Activated T-helper 9 cell treated with anti-CD3 and anti-CD28 coated beads, Interleukin-2, amount 50 U/mL, for 16 hours (primary cell): Measurements from ENCODE around the gene SLC38A5.

Experiments used
- DNase-seq: peaks from one replicate; pipeline ENCODE4 v3.0.0-alpha.2; 2020; ENCODE audit warnings: low read depth

The SLC38A5 gene

GRCh38 chrX:48491809-48492208, 21.7 kb upstream of the SLC38A5 start:
- DNase-seq = no peak

- no peak for DNase-seq
These were observed 20.6 kb upstream of the SLC38A5 start for GRCh38 chrX:48490661-48491060.

DNA sequence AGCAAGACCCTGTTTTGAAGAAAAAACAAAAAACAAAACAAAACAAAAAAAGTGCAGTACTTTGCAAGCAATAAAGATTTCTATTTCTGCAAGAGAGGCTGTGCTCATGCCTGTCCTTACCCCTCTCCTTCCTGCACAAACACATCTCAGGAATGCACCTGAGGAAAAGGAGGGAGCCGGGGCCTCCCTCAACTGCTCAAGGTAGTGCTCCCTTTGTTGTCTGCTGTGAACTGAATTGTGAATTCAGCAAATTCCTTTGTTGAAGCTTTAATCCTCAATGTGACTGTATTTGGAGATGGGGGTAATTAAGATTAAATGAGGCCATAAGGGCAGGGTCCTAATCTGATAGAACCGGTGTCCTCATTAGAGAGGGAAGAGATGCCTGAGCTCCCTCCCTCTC, 19.8 kb upstream of the SLC38A5 start:
- DNase-seq = no peak

- no peak for DNase-seq
These were observed 19.2 kb upstream of the SLC38A5 start for GRCh38 chrX:48489296-48489695.

DNA sequence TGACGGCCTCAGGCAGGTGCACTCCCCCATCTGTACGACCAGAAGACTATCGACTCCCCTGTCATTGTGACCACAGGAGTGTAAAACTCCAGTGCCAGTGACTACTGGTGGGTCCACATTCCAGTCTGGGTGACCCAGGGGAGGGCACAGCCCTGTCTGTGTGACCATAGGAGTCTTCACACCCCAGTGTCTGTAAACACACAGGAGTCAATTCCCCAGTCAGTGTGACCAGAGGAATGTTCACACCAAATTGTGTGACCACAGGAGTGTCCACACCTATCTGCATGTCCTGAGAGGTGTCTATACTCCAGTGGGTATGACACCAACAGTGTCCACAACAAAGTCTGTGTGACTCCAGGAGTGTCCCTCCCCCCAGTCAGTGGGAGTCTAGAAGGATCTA, 18.0 kb upstream of the SLC38A5 start:
- DNase-seq = no peak

DNA sequence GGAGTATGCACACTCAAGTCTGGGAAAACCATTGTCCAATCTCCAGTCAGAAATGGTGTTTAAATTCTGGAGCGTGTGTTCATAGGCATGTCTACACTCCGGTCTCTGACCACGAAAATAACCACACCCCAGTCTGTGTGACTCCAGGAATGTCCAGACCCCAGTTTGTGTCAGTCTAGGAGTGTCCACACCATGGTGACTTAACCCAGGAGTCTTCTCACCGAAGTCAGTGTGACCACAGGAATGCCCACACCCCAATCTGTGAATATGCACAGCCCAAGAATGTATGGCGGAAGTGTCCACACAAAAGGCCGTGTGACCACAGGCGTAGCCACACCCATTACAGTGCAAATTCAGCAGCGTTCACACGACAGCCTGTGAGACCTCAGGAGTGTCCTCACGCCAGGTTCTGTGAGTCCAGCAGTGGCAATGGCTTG, 17.3 kb upstream of the SLC38A5 start:
- DNase-seq = no peak

DNA sequence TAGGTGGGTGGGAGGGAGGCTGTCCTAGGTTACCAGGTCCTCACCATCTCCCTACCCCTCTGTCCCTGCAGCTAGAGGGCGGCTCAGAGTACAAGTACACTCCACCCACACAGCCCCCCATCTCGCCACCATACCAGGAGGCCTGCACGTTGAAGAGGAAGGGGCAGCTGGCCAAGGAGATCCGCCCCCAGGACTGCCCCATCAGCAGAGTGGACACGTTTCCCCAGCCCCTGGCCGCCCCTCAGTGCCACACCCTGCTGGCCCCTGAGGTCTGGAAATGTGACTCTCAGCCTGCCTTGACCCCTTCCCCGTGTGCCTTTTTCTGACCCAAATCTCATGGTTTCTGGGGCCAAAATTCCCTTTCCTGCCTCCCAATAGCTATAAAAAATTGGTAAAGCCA, 12.5 kb upstream of the SLC38A5 start:
- DNase-seq = no peak

DNA sequence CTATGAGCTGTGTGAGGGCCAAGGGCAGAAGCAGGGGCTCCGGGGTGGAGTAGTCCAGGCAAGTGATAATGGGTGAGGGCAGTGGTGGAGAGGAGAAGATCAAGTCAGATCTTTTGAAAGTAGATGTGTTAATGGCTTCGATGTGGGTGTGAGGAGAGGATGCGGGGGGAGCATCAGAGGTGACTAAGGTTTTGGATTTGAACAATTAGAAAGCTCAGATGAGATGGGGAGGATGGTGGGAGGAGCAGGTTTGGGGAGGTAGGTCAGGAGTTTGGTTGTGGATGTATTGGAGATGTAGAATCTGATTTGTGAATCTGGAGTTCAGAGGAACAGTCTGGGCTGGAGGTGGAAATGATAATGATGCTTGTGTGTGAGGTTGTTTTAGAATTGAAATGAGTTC, 10.5 kb upstream of the SLC38A5 start:
- no peak for DNase-seq

- no peak for DNase-seq
These were observed 10.1 kb upstream of the SLC38A5 start for GRCh38 chrX:48480142-48480541.

DNA sequence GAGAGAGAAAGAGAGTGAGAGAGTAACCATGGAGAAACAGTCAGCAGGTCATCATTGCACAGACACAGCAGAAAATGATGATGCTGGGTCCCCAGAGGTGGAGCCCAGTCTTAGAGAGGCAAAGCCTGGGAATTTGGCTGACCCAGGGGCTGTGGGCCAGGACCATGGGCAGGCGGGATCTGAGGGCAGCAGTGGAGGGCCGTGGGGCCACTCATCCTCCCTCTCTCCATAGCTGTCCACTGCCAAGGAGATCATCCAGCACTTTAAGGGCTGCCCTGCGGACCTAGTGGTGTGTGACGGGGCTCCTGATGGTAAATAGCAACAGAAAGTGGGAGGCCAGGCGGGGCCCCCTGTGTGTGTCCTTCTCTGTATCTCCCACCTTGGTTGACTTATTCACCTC, 8.7 kb upstream of the SLC38A5 start:
- DNase-seq = no peak

GRCh38 chrX:48477960-48478755, 8.1 kb upstream of the SLC38A5 start:
- no peak for DNase-seq

- DNase-seq = no peak
These were observed 6.9 kb upstream of the SLC38A5 start for GRCh38 chrX:48476919-48477318.

- peak; percentile 81 for DNase-seq
These were observed 5.9 kb upstream of the SLC38A5 start, which contains the start of gene FTSJ1 for GRCh38 chrX:48475774-48476577. FTSJ1 (plus strand) TSS chrX:48476199; CDS start chrX:48478048, 1,849 bp downstream.

DNA sequence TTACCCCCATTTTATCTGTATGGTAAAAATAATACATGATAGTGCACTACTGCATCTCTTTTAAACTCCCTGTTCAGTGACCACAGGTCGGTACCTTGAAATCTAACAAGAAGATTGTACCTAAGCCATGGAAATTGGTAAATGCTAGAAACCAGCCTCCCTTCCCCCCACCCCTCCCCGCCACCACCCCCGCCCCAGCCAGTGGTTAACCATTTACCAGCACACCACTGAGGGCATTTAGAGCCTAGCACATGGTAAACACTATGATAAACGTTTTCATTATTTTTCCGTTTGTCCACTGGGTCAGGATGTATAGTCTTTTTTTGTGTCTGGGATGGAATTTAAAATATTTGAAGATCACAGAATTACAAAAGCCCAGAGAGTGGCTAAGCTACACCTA, 5.2 kb upstream of the SLC38A5 start:
- DNase-seq = no peak

DNA sequence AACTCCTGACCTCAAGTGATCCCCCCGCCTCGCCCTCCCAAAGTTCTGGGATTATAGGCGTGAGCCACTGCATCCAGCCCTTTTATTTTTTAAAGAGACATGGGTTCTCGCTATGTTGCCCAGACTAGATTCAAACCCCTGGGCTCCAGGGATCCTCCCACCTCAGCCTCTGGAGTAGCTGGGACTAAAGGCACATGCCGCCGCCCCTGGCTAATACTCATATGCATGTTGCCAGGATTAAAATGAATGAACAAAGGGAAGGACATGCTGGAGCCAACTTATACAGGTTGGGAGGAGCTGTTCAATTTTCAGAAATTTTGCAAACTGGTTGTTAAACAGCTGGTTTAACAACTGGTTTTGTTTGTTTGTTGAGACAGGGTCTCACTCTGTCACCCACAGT, 4.5 kb upstream of the SLC38A5 start:
- no peak for DNase-seq

DNA sequence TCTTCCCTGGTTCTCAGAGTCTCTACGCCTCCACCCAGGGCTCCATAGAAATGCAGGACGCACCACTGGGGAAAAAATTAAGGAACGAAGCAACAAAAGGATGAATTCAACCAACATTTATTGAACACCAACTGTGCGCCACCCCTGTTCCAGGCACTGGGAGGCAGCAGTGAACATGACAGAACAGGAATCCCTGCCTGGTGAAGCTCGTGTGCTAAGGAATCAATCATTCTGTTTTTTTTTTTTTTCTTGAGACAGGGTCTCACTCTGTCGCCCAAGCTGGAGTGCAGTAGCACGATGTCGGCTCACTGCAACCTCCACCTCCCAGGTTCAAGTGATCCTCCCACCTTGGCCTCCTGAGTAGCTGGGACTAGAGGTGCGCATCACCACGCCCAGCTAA, 4.1 kb upstream of the SLC38A5 start:
- no peak for DNase-seq

DNA sequence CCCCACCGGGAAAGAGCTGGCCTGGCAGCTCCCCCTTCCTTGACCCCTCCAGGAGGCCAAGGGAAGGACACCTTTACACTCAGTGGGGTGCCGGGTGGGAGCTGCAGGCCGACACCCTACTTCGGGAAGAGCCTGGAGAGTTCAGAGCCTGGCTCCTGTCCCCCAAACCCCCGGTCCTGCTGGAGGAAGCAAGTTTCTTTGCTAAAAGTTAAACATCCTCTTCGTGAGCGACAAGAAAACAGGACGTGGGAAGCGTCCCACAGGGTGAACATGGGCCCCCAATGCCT, 3.6 kb upstream of the SLC38A5 start:
- DNase-seq = no peak

GRCh38 chrX:48472851-48473703, 3.0 kb upstream of the SLC38A5 start:
- DNase-seq = no peak

GRCh38 chrX:48472225-48472624, 2.2 kb upstream of the SLC38A5 start:
- no peak for DNase-seq

DNA sequence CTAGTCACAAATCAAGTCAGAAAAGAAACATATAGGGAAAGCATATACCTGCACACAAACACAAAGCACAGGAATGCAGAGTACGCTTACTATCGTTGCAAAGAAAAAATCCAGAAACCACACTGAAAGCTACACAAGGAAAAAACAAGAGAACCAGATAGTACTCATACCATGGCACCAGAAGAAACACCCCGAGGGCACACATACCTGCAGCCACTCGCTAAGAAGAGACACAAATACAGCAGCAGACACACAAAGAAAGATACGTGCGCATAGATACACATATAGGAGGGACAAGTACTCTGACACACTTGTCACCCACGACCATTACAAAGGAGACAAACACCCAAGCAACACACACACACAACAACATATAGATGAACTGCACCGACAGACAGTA, 1.4 kb upstream of the SLC38A5 start:
- no peak for DNase-seq

GRCh38 chrX:48470833-48471118, 716 bp upstream of the SLC38A5 start:
- DNase-seq = no peak

DNA sequence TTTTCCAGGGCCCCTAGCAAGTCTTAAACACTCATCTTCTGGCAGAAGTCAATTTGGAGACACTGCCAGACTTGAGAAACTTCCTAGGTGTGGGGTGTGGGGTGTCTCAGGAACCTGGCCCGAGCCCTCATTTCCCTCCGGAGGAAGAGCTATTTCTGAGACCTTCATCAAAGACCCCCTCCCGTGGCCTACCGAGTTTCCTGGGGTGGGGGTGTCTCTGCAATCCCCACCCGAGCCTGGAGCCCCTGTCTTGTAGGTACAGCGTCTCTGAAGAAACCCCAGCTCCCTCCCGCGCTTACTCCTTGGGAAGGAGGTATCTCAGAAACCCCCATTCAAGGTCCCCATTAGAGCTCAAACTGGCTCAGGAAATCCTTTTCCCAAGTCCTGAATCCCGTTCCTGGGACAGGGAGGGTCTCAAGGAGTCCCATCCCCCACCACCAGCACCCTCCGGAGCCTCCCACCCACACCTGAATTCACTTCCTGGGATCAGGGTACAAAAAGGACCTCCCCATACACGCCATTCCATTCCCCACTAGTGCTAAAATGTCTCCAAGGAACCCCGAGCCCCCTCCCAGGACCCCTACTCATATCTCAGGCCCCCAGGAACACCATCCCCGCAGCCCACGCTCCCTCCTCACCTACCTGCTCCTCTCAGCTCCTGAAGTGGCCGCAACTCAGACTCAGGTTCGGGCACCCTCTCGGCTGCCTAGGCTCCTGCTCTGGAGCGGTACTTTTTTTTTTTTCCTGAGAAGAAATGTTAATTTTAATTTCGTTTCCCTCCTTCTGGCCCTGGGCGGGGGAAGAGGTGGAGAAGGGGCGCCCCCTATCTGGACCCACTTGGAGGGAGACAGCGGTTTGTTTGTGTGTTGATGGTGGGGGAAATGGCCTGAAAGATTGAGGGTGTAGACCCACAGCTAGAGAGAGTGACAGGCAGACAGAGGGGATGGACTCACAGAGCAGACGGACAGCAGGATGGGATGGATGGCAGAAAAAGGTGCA, 1.1 kb downstream of the SLC38A5 start:
- peak; percentile 15 for DNase-seq
